Transverse colon (tissue), 4 donors: ENCODE data around the gene SUGCT. TPM values are rescaled to one million over a fixed set of nuclear protein-coding genes. Genes with fewer than 3 reads are reported as not detected.
A peak's percentile ranks its signal among the peaks of the same experiment; 100 is the strongest.

Experiments
- DNase-seq: peaks from one replicate; pipeline ENCODE4 v3.0.0-alpha.2; 2019
- H3K27ac ChIP-seq, 4 donors: fragments of 200-600 bp; sonication (generic); 2 replicates each; pipeline ENCODE4 v1.5.1; 2016 to 2018; ENCODE audit warnings: inconsistent platforms in 4 of 4
- H3K27me3 ChIP-seq: fragments of 200-600 bp; sonication (generic); 2 replicates; pipeline ENCODE4 v1.5.1; 2017; ENCODE audit warnings: inconsistent platforms
- H3K36me3 ChIP-seq, 4 donors: fragments of 200-600 bp; sonication (generic); 2 replicates each; pipeline ENCODE4 v1.5.1; 2017 to 2019; ENCODE audit warnings: inconsistent platforms in 4 of 4
- H3K4me1 ChIP-seq, 4 donors: fragments of 200-600 bp; sonication (generic); 2 replicates each; pipeline ENCODE4 v1.5.1; 2017 to 2020; ENCODE audit warnings: inconsistent platforms in 4 of 4
- H3K4me3 ChIP-seq, 4 donors: fragments of 200-600 bp; sonication (generic); 1 replicate in 1 of 4; 2 replicates in 3 of 4; pipeline versions ENCODE4 v1.5.1 to v1.6.1; 2017 to 2019; ENCODE audit warnings: inconsistent platforms in 4 of 4
- H3K9me3 ChIP-seq, 2 donors: fragments of 200-600 bp; sonication (generic); 2 replicates each; pipeline ENCODE4 v1.5.1; 2017 to 2019; ENCODE audit warnings: inconsistent platforms in 2 of 2
- CTCF ChIP-seq, 5 experiments: fragments of 200-600 bp in 3 of 5; fragments of 450-650 bp in 2 of 5; sonication (generic) in 3 of 5; IDR thresholded peaks; 1 replicate in 2 of 5; 2 replicates in 3 of 5; pipeline ENCODE4 v1.5.1; 2016 to 2017; ENCODE audit warnings: antibody characterized with exemption in 5 of 5, inconsistent platforms in 3 of 5, mild to moderate bottlenecking in 2 of 5, moderate library complexity in 1 of 5
- EP300 ChIP-seq: sonication (generic); formaldehyde crosslinking; IDR thresholded peaks from one replicate; pipeline ENCODE4 v1.6.1; 2017; ENCODE audit warnings: antibody characterized with exemption, low read depth
- POLR2A ChIP-seq: fragments of 450-650 bp; IDR thresholded peaks from one replicate; pipeline ENCODE4 v1.6.1; 2016; ENCODE audit warnings: antibody characterized with exemption, mild to moderate bottlenecking, moderate library complexity
- POLR2AphosphoS5 ChIP-seq, 3 donors: sonication (generic); formaldehyde crosslinking; IDR thresholded peaks; one replicate each; pipeline ENCODE4 v1.6.1; 2016; ENCODE audit warnings: antibody characterized with exemption in 3 of 3
- WGBS, 2 donors: methylation state at CpG; one replicate each; pipeline ENCODE4 v1.1.5; 2018; ENCODE audit warnings: low coverage in 1 of 2; 5-methylcytosine and 5-hydroxymethylcytosine counted together
- in situ Hi-C, 4 donors: fragments of 200-750 bp; cut with MboI; loops; one replicate each; pipeline versions ENCODE4 v1.15.0 to v1.15.1; 2017; ENCODE audit warnings: low sequenced_read_pairs in 3 of 4, low pct_ligation_motif_present in 1 of 4, low pct_unique_long_range_greater_than_20kb in 1 of 4
- intact Hi-C: fragments of 100-400 bp; cut with DNase I; formaldehyde crosslinking; loops from one replicate; pipeline ENCODE4 v1.15.1; 2023; ENCODE audit warnings: low total_unique reads
- total RNA-seq, 4 donors: library from RNA; depleted of rRNA; stranded (reverse); fragments of >200 nt; gene quantifications; one replicate each; pipeline ENCODE4 v1.1.0, GENCODE V29; 2016

The SUGCT gene
- total RNA-seq, 4 donors from 2014 or later: 2.6 to 44.5 (median 15.9) TPM

- no peak overlapping the region for H3K4me3 ChIP-seq
- DNase-seq: no peak
- no peaks in the 10 kb centered on the region for H3K27me3 ChIP-seq
- H3K4me1 ChIP-seq: peaks cover 0 to 29% (median 10%) of the 10 kb centered on the region in 4 donors
- TF ChIP-seq POLR2AphosphoS5 (IDR thresholded peaks at IDR 0.05): no peak
- TF ChIP-seq POLR2A: no peak
- no peak for TF ChIP-seq EP300
- TF ChIP-seq CTCF (IDR thresholded peaks at IDR 0.05): no peak
- 94% methylated on average over 3 of the region's 3 CpGs; no CpG with 5 or more reads in 1 of the 2 donors for WGBS, 2 donors
- H3K27ac ChIP-seq: no peak overlapping the region
- in situ Hi-C loops (no loop called here), intact Hi-C loops (no loop called here)
- H3K9me3 ChIP-seq: no peaks in the 10 kb centered on the region
- no peaks in the 10 kb centered on the region for H3K36me3 ChIP-seq
Observed at GRCh38 chr7:40802497-40802896, 667.7 kb downstream of the SUGCT start.

- no peaks in the 10 kb centered on the region for H3K36me3 ChIP-seq
- H3K4me3 ChIP-seq: no peak overlapping the region
- intact Hi-C loops: no loop called here
- in situ Hi-C loops: no loop called here
- H3K27ac ChIP-seq: peak overlapping the region in 3 of 4 donors; percentile 18 to 50 (median 45)
- WGBS, 2 donors: 38 to 48% methylated on average over 6 of the region's 6 CpGs
- DNase-seq: no peak
- no peaks in the 10 kb centered on the region for H3K9me3 ChIP-seq
- TF ChIP-seq EP300: no peak
- peak in 1 of 3 donors; percentile 22 for TF ChIP-seq POLR2AphosphoS5 (IDR thresholded peaks at IDR 0.05)
- H3K27me3 ChIP-seq: no peaks in the 10 kb centered on the region
- peaks cover 0 to 23% (median 13%) of the 10 kb centered on the region in 4 donors for H3K4me1 ChIP-seq
Observed at GRCh38 chr7:40804477-40805215, 669.8 kb downstream of the SUGCT start.

- Histone ChIP-seq H3K36me3 (no peaks in the 10 kb centered on the region), H3K4me3 (no peak overlapping the region), H3K4me1 (peaks cover 0 to 20% (median 13%) of the 10 kb centered on the region in 4 donors), H3K27ac (peak overlapping the region in 3 of 4 donors; percentile 6 to 50 (median 45)), H3K27me3 (no peaks in the 10 kb centered on the region), H3K9me3 (no peaks in the 10 kb centered on the region)
- in situ Hi-C loops: no loop called here
- no peak for DNase-seq
- intact Hi-C loops: no loop called here
- no peak for TF ChIP-seq CTCF (IDR thresholded peaks at IDR 0.05)
- TF ChIP-seq POLR2AphosphoS5 (IDR thresholded peaks at IDR 0.05): no peak
- TF ChIP-seq EP300: no peak
- no peak for TF ChIP-seq POLR2A
Observed at GRCh38 chr7:40805361-40805760, 670.6 kb downstream of the SUGCT start.

- no peaks in the 10 kb centered on the region for H3K27me3 ChIP-seq
- intact Hi-C loops (no loop called here), in situ Hi-C loops (no loop called here)
- H3K27ac ChIP-seq: peak overlapping the region in 2 of 4 donors; percentile 2 to 8
- peaks cover 0 to 20% (median 13%) of the 10 kb centered on the region in 4 donors for H3K4me1 ChIP-seq
- H3K36me3 ChIP-seq: no peaks in the 10 kb centered on the region
- TF ChIP-seq EP300 (no peak), POLR2A (no peak), POLR2AphosphoS5 (IDR thresholded peaks at IDR 0.05) (no peak), CTCF (IDR thresholded peaks at IDR 0.05) (no peak)
- no peak overlapping the region for H3K4me3 ChIP-seq
- DNase-seq: no peak
- no peaks in the 10 kb centered on the region for H3K9me3 ChIP-seq
Observed at GRCh38 chr7:40808378-40808942, 673.7 kb downstream of the SUGCT start.
